ENCODE measurements around the gene SNRPD3.
"Not testable (repeated sequence)": the region's sequence is repeated elsewhere in the genome, so short reads cannot be mapped to it uniquely, and the experiment has no call there.

SNRPD3 gene

DNA sequence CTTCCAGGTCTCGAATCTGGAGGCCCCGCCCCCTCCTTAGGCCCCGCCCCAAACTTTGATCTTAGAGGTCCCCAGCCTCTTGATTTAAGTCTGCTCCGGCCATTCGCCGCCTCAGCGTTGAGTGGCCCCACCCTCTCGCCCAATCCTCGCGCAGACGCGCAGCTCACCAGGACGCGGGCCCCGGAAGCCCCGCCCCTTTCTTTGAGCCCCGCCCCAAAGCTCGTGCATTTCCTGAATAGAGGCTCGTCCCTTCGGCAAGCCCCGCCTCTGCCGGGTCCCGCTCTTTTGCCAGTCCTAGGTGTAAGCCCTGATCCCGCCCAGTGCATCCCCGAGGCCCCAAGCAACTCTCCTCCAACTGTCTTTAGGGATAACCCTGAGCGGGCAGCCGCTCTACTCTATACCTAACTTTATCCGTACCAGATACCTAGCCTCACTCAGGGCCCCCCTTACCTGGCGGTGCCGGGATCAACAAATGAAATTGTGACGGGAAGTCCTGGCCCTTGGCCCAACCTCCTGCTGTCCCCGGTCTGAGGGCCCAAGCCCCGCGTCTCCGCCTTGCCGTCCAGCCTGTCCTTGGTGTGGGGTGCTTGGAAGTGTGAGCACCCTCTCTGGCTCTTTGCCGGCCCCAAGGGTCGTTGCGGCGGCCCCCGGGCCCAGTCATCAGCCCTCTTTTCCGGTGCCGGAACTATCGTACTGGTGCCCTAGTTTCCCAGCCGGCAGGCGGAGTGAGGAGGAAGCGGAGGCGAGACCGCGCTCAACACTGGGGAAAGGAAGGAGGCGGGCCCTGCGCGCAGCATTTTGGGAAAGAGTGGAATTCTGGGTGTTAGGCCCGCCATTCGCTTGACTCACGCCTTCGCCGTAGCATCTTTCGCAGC lies at the start of gene SNRPD3:
Gene SNRPD3 (plus strand): TSS at position 835 of the 875 bp plus-strand sequence. CDS start 1,676 bp downstream, outside the sequence.
- peak; percentile 99 for DNase-seq (ENCODE audit: low spot score)

DNA sequence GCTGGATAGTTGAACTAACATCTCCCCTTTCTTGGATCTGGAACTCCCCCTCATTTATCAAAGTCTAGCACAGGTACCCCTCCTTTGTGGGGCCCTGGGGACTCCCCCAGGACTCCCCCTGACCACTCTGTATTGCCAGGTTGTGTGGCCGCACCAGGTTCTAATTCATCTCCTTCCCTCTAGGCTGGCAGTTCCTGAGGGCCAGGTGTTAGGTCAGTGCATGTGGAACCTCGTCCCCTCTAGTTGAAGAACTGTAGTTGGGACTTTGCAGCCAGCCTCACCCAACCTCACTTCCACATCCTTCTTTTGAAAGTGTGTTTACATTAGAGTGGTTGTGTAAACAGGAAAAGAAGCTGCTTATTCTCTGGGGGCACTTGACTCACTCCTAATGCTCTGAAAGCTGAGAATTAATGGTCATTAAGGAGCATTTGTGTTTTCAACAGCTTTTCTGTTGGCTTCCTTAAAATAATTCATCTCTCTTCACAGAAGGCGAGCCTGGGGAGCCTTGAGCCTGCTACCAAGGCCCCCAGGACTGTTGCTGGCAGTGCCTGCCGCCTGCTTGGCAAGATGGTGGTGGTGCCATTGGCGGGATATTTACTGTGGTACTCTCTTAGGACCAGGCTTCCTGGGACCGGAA lies 48.9 kb upstream of the SNRPD3 start:
- DNase-seq (ENCODE audit: low spot score) = no peak

DNA sequence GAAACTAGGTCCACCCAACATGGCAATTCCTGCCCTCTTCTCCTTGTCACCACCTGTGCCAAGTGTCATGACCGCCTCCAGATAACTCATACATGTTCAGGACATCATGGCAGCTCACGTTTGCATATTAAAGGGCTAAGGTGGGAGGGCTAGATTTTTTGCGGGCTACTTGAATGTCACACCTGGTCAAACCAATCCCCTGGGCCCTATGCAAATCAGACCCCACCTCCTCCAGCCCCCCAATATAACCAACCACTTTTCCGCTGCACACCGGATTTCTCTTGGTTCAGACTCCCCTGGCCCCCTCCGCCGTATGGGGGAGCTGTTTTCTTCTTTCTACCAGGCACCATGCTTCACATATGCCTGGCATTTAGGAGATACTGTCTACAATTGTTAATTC lies 48.1 kb upstream of the SNRPD3 start:
- DNase-seq (ENCODE audit: low spot score) = no peak

DNA sequence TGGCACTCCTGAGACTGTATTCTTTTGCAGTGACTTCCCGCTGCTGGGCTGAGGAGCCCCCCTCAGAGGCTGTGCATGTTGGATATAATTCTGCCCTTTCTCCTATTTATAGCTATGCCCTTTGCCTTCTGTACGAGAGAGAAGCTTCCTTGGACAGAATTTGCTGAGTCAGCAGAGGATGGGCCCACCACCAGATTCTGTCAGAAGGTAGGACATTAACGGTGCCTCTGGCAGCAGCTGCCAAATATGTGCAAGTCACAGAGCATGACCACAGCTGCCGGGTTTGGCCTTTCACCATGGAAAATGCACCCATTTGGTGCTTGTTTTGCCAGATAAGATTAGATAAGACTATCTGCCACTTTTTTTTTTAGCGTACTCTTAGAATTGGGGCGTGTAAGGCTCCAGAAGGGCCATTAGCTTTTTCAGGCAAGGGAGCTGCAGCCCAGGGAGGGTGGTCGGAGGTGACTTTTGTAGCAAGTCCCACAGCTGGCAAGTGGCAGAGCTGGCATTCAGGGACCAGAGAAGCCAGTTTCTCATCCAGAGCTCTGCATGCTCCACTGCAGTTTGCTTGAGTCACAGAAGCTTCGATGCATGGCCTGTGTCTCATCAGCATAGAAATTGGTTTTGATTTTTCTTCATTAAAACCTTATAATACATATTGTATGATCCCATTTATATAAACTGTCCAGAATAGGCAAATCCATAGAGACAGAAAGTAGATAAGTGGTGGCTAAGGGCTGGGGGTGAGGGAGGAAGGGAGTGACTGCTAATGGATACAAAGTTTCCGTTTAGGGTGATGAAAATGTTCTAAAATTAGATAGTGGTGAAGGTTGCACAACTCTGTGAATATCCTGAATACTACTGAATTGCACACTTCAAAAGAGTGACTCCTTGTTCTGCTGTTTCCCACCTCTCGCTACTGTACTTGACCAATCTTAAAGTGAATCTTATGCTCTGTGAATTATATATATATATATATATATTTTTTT lies 44.9 kb upstream of the SNRPD3 start:
- peak; percentile 66 for DNase-seq (ENCODE audit: low spot score)

DNA sequence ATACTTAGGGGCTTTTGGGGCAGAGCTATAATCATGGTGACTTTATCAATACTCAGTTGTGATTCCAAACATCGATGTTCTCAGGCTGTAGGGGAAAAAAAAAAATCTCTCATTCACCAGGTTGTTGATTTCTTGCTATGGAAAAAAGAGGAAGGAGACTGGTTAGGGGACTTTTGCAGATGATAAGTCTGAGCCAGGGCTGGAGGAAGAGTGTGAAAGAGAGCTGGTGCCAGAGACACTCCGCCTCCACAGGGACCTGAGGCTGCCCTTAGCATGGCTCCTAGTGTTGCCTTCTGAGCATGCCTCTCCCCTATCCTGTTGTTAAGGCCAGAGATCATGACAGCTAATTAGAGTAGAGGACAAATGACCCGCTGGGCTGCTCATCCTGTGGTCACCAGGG lies 43.8 kb upstream of the SNRPD3 start:
- DNase-seq (ENCODE audit: low spot score) = no peak

DNA sequence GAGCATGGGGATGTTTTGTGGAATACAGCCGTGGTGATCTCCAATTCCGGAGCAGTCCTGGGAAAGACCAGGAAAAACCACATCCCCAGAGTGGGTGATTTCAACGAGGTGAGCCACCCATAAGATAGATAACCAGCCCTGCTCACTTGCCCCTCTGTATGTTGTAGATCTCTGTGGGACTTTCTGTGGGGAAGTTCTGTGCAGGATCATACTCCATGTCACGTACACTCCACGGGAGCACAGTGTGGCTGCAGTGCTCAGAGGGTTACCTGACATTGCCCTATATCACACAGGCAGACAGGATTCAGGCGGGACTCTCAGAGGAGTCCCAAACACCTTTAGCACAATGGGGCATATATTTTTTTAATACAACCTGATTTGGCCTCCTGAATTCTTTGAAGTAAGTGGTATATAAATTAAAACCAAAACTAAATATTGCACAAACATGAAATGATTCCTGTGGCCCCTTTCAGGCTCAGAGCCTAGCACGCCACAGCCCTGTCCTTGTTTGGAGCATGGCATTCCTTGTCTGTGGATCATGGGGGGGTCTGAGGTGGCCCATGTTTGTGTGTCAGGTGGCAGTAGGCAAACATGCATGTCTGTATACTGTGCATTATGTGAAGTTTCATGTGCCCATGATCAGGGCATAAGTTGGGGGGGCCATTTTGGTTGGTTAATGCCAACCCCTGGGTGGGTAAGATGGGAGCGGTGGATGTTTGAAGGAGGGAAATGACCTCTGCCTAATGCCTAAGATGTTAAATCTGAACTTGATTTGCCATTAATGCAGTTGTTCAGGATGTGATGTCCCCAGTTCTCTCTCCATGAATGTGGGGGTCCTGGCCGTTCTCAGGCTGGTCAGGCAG lies 42.2 kb upstream of the SNRPD3 start:
- DNase-seq (ENCODE audit: low spot score) = no peak

DNA sequence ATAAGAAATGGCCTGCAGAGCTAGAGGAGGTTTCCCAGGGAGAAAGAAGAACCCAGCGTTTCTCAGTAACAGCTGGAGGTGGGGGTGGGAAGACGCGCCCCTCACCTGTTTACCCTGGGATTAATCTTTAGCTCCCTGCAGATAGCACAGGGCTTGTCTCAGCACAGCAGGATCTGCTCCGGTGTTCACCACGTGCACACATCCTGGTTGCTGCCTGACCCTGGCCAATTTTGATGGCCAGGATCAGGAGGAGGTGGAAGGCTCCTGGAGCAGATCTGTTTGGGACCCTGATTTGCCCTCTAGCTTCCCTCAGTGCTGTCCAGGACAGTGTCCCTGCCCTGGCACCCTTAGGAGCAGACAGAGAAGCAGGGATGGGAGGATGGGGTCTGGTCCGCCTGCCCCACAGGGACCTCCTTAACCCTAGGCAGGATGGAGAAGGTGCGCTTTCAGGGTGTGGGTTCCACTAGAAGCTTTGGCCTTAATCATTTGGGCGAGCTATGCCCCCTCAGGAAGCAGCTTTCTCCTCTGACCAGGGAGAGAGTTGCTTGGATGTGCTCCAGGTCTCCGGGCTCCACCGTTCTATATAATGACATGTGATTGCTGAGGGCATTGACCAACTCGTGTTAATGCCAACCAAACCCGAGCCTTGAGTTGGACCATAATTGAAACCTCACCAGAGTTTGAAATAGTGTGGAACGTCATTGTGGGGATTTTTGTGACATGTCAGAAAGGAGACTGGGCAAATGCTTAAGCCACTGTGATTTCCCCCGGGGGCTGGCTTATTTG lies 41.4 kb upstream of the SNRPD3 start:
- DNase-seq (ENCODE audit: low spot score) = no peak

DNA sequence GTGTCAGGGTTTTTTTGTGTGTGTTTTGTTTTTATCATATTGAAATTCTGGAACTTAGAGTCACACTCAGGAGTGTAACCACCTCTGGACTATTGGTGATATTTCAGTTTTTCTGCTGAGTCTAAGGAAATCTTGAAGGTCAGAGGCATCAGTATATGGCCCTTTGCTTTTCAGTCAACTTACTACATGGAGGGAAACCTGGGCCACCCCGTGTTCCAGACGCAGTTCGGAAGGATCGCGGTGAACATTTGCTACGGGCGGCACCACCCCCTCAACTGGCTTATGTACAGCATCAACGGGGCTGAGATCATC lies 40.8 kb upstream of the SNRPD3 start:
- DNase-seq (ENCODE audit: low spot score) = no peak

DNA sequence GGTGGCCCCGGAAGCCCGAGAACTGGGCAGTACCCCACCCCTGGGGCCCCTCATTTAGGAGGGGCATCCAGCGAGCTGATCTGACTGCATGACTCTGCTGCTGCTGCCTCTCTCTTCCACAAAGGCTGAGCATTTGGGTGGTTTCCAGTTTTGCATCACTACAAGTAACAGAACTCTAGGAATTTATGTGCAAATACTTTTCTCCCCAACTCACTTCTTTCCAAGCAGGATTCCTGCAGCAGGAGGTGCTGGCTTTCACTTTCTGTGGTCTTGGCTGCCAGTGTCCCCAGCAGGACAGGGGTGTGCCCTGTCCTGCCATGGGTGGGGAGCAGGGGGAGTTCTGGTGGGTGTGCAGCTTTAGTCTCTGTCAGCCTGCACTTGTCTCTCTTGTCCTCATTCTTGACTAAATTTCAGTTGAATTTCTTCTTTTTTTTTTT lies 39.5 kb upstream of the SNRPD3 start:
- peak; percentile 83 for DNase-seq (ENCODE audit: low spot score)

DNA sequence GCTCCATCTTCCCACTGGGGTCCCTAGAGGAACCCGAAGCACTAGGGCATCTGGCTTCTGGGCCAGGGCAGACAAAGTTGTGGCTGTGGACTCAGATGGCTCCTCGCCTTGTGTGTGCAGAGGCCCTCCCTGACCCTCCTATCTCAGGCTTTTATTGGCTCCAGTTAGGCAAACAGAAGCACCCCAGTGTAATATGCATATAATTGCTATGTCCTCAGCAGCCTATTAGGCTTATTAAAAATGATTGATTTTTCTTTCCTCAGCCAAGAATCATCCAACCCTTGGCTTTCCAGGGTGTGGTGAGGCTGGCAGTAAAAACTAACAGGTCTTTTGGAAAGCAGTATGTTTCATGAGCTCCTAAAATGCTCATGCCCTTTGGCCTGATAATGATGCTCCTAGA lies 38.4 kb upstream of the SNRPD3 start:
- DNase-seq (ENCODE audit: low spot score) = no peak

DNA sequence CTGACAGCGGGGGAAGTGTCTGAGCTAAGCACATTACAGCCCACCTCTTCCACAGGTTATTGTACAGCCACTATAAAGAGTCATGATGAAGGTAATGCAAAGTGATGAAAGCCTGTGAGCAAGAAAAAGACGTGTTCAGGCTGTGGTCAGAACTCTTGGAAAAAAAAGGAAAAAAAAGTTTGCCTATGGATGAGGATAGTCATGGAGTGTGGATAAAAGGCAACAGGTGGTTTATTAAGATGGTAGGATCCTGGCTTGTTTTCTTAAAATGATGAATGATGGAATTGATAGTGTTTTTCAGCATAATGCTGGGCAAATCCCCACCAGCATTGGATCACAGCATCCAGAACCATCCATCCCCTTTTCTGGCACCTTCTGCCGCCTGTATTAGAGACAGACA lies 37.6 kb upstream of the SNRPD3 start:
- DNase-seq (ENCODE audit: low spot score) = no peak

DNA sequence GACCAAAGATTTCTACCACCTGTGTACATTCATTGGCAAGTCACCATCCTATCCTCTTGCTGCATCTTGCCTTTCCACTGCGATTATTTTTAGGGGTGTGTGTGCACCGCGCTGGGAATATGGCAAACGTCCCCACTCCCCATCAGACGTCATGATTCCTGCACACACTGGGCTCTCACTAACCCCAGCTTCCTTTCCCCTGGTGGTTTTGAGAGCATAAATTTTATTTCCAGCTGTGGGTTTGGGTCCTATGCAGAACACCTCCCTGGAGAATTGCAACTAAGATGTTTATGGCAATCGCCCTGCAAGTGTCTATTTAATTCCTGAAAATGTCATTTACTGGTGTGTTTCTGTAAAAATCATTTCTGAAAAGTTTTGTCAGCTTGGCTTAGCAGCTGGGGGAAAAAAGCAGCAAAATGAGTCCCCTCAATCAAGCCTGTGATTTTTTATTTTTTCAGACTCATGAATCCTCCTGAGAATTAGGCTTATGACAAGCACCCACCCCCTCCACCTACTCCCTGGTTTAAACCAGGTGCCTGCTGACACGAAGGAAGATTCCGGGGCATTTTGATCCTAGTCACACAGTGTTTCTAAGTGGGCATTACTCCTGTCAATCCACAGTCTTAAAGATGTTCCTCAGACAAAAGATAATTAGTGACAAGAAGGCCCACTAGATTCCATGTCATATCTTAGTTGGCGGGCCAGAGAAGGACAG lies 36.9 kb upstream of the SNRPD3 start:
- DNase-seq (ENCODE audit: low spot score) = no peak

DNA sequence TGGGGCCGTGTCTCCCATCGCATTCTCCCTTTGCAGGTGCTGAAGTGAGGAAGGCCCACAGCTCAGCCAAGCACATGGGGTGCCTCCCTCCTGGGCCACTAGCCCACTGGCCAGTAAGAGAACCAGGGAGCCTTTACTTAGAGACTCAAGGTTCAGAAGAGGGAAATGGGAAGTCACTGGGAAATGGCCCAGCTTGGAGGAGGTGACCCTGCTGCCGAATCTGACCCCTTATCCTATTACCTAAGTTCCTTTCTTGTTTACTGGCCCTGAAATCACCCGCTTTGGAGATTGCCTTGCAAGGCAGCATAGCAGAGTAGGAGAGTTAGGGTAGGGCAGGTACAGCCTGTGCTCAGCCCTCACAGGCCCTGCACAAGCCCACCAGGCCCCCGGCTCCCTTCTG lies 36.3 kb upstream of the SNRPD3 start:
- DNase-seq (ENCODE audit: low spot score) = no peak

DNA sequence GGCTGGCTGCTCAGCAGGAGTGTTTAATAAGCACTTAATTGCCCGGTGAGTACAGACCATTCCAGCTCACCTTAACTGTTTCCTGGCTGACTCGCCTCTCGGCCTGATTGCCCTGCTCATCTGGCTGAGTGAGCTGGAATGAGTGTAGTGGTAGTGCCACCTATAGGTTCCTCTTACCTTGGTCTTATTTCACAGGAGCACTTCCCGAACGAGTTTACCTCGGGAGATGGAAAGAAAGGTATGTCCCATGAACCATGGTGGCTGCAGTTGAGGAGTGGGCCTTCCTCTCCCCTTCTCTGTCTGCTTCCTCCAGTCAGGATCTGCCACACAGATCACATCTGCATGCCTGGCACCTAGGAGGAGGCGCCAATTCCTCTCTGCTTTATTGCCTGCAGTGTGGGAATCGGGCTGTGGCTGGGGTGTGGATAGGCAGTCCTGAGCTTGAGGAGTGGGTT lies 34.0 kb upstream of the SNRPD3 start:
- peak; percentile 89 for DNase-seq (ENCODE audit: low spot score)

DNA sequence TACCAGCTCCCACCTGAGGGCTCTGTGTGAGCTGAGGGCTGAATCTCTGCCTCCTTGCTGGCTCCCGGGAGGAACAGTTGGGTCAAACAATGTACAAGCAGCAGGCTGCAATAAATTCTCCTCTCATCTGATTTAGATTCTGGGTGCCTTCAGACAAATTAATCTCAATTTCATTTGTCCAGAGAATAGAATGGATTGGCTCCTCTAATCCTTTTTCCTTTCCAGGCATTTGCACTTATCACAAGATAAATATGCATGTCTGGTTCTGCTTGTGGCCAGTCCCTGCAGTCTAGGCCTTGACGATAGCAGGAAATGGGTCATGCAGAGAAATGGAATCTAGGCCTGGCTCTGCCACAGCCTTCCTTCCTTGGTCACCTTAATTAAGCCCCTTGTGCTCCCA lies 31.9 kb upstream of the SNRPD3 start:
- no peak for DNase-seq (ENCODE audit: low spot score)

DNA sequence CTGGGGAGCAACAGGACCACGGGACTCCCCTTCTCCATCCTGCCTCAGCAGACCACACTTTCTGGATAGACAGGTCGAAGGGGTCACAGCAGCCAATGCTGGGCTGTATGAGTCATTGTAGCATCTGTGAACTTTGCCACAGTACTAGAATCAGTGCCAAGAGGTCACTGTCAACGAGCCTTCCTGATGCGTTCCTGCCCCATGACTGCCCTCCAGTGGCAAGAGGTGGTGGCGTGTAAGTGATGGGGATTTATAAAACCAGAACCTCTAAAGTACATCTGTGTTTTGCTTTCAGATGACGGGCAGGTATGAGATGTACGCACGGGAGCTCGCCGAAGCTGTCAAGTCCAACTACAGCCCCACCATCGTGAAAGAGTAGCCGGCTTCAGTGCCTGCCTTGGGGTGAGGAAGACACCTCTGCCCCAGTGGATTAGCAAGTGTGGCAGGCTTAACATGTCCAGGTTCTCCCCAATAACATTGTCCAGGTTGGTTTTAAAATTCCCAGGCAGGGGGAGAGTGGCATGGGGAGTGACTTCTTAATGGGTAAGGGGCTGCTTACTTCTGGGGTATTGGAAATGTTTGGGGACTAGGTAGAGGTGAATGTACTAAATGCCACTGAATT lies 30.3 kb upstream of the SNRPD3 start:
- DNase-seq (ENCODE audit: low spot score) = peak; percentile 75

DNA sequence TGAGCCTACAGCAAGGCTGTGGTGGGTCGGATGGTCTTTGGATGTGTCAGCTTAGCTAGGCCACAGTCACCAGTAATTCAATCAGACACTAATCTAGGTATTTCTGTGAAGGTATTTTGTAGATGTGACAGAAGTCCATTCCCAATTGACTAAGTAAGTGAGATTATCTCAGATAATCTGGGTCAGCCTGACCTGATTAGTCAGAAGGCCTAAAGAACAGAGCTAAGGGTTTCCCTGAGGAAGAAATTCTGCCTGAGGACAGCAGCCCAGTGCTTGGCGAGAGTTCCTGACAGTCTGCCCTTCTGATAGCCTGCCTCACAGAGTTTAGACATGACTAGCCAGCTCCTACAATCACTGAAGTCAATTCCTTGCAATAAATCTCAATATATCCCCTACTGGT lies 29.6 kb upstream of the SNRPD3 start:
- DNase-seq (ENCODE audit: low spot score) = no peak

DNA sequence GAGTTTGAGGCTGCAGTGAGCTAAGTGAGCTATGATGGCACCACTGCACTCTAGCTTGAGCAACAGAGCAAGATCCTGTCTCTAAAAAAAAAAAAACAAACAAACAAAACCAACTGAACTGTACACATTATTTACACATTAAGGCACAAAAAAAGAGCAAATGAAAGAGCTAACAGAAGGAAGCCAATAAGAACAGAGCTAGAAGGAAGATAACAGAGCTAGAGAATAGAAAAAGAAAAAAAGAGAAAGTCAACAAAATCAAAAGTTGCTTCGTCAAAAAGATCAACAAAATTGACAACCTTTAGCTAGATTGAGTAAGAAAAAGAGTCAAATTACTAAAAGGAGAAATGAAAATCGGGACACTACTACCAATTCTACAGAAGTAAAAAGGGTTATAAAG lies 25.9 kb upstream of the SNRPD3 start:
- no peak for DNase-seq (ENCODE audit: low spot score)

DNA sequence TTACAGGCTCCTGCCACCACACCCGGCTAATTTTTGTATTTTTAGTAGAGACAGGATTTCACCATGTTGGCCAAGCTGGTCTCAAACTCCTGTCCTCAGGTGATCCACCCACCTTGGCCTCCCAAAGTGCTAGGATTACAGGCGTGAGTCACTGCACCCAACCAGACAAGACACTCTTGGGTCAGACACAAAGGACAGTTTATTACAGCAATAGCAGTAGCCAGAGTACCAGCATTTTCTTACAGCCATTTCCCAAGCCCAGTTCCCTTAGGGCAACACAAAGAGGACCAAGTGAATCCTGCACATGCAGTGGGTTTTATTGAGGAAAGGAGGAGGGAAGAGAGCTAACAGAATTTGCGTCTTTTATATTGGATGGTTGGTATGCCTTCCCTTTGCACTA lies 24.8 kb upstream of the SNRPD3 start:
- DNase-seq (ENCODE audit: low spot score) = not testable (repeated sequence)
